ENCODE results near the gene LPP. TPM values are rescaled to one million over a fixed set of nuclear protein-coding genes. Genes with fewer than 3 reads are reported as not detected.

LPP gene
- total RNA-seq, 2 donors from 2014 or later = 46.6 to 92.4 TPM

DNA sequence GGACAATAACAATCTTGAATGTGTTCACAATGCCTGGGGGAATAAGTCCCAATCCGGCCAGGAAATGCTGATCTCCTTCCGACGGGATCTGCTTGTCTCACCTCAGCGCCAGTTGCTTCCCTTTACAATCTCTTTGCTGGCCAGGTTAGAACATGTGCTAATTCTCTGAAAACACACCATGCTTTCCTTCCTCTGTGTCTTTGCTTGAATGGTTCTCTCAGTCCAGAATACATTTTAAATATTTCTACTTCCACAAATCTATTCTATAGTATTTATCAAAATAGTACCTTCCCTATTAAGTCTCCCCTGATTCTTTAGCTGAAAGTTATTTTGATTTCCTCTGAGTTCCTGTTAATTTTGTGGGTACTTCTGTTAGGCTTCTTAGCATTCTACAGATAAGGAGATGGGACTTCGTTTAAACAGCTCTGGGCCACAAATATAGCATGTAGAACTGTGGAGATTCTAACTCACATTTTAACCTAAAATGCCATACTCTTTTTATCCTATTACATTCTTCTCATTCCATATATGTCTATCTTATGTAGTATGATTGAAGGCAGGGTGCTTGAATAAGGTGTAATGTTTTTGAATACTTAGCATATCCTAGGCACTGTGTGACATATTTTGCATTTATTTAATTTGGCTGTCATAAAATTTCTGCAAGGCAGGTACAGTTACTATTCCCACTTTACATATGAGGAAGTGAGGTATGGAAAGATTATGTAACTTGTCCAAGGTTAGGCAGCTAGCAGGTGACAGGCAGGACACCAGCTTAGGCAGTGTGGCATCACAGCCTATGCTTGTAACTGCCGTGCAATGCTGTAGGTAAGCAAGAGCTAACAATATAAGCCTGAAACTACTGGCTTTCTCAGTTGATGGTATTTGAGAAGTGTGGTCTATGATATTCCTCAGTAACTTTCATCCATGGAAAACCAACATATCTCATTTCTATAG, 299.8 kb downstream of the LPP start:
- H3K9me3 Mint-ChIP-seq = no peaks in the 10 kb centered on the region
- H3K27me3 Mint-ChIP-seq = no peaks in the 10 kb centered on the region
- H3K27ac Mint-ChIP-seq = no peak overlapping the region
- ATAC-seq (replicated peaks) = no peak
- no peaks in the 10 kb centered on the region for H3K4me1 Mint-ChIP-seq
- no peak overlapping the region for H3K4me3 Mint-ChIP-seq
- H3K36me3 Mint-ChIP-seq (ENCODE audit: low read depth) = no peaks in the 10 kb centered on the region

DNA sequence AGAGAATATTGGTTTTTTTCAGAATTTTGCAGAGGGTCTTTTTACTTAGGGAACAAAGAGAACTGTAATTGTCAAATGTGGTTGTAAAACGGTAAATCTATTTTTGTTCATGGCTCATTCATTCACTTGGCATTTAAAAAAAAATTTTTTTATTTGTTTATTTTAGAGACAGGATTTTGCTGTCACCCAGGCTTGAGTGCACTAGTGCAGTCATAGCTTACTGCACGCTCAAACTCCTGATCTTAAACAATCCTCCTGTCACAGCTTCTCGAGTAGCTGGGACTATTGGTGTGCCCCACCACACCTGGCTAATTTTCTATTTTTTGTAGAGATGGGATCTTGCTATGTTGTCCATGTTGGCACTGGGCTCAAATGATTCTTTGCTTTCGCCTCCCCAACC, 301.8 kb downstream of the LPP start:
- no peaks in the 10 kb centered on the region for H3K9me3 Mint-ChIP-seq
- H3K36me3 Mint-ChIP-seq (ENCODE audit: low read depth) = no peaks in the 10 kb centered on the region
- H3K4me1 Mint-ChIP-seq = no peaks in the 10 kb centered on the region
- H3K27me3 Mint-ChIP-seq = no peaks in the 10 kb centered on the region
- no peak overlapping the region for H3K4me3 Mint-ChIP-seq
- ATAC-seq (replicated peaks) = no peak
- no peak overlapping the region for H3K27ac Mint-ChIP-seq

DNA sequence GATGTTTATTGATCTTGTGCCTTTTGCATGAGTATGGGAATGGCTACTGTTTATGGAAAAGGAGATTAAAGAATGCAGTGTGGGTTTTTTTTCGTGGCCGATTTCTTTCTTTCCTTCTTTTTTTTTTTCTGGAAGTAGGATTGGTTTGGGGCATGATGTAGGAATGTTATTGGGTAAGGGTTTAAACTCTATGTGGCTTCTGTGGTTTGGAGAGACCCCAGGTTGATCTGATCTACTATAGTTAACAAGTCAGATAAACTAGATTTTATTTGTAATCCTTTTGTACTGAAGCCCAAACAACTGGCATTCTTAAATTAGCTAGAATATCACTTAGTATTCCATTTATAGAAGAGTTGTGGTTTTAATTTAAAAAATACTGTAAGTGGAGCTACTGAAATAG, 304.8 kb downstream of the LPP start:
- ATAC-seq (replicated peaks) = no peak
- Mint-ChIP-seq H3K9me3 (no peaks in the 10 kb centered on the region), H3K27me3 (no peaks in the 10 kb centered on the region), H3K27ac (no peak overlapping the region), H3K36me3 (ENCODE audit: low read depth) (no peaks in the 10 kb centered on the region), H3K4me3 (no peak overlapping the region), H3K4me1 (no peaks in the 10 kb centered on the region)

DNA sequence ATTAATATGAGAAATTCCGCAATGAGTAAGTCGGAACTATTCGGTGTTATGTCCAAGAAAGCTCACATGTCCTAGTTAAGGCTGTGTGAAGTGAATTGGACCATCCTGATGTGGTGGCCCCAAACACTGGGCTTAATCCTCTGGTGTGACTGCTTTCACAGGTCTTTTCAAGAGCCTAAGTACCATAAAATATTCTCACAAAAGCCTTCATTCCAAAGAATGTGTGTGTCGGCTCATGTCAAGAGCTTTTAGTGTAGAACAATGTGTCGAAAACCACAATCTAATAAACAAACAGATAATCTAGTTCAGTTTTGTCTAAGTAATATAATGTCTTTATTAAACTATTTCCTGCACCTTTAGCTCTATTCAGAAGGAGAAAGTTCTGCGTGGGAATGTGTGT, 311.4 kb downstream of the LPP start:
- Mint-ChIP-seq H3K27ac (no peak overlapping the region), H3K9me3 (no peaks in the 10 kb centered on the region), H3K4me1 (no peaks in the 10 kb centered on the region), H3K36me3 (ENCODE audit: low read depth) (no peaks in the 10 kb centered on the region), H3K27me3 (no peaks in the 10 kb centered on the region), H3K4me3 (no peak overlapping the region)
- no peak for ATAC-seq (replicated peaks)

DNA sequence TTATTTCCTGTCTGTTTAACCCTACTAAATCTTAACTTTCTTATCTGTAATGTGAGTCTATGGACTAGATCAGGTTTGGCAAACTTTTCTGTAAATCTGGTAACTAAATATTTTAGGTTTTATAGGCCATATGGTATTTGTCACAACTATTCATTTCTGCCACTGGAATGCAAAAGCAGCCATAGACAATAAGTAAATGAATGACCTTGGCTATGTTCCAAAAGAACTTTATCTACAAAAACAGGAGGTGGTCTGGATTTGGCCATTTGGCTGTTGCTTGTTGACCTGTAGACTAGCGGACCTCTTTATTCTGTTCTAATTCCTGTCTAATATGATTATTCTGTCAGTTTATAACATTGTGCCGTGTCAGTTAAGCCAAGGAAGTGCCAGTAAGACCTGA, 314.2 kb downstream of the LPP start:
- Mint-ChIP-seq H3K27ac (no peak overlapping the region), H3K36me3 (ENCODE audit: low read depth) (no peaks in the 10 kb centered on the region), H3K9me3 (no peaks in the 10 kb centered on the region), H3K27me3 (no peaks in the 10 kb centered on the region), H3K4me1 (no peaks in the 10 kb centered on the region), H3K4me3 (no peak overlapping the region)
- ATAC-seq (replicated peaks) = no peak

DNA sequence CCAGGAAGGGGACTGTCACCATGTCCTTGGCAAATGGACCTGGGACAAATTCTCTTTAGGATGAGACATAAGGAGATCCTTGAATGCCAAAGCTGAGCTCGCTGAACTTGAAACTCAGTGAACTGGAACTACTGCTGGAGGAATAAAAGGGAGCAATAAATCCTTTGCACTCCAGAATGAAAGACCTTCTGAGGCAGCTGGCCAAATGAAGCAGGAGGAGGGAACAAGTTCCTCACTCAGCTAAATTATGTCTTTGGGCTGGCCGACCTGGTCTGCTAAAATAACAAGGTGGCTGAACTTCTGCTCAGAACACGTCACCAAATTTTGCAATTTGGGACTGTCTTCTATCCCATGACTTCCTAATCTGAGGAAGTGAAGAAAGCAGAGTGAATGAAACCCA, 314.7 kb downstream of the LPP start:
- Mint-ChIP-seq H3K4me3 (no peak overlapping the region), H3K27ac (no peak overlapping the region), H3K27me3 (no peaks in the 10 kb centered on the region), H3K4me1 (no peaks in the 10 kb centered on the region), H3K36me3 (ENCODE audit: low read depth) (no peaks in the 10 kb centered on the region), H3K9me3 (no peaks in the 10 kb centered on the region)
- no peak for ATAC-seq (replicated peaks)

DNA sequence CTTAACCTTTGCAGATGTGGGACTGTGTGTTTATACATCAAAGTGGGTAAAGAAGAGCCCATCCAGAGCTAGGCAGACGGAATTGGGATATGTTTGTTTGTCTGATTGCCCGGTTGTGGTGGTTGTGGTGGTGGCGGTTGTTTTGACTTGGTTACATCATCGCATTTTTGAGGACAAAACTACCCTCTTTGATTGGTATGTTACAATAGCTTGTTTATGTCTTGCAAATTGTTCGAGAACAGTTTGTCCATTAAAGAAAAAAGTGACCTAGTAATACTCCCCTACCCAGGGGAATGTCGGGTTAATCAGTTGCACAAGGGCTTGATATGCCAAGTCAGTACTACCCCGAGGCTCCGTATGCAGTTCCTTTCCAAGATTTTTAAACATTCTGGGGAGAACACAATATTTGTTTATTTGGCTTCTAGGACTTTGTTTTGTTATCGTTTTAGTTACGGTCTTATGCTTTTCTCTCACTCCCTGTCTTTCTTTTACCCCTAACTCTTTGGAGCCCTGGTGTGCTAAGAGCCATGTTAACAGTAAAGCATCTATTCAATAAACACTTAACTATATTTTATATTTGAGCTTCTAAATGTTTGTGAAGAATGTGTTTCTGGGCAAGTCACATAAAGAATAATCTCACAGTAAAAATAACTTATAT, 315.4 kb downstream of the LPP start:
- H3K4me3 Mint-ChIP-seq = no peak overlapping the region
- ATAC-seq (replicated peaks) = no peak
- no peaks in the 10 kb centered on the region for H3K9me3 Mint-ChIP-seq
- no peaks in the 10 kb centered on the region for H3K27me3 Mint-ChIP-seq
- H3K36me3 Mint-ChIP-seq (ENCODE audit: low read depth) = no peaks in the 10 kb centered on the region
- no peaks in the 10 kb centered on the region for H3K4me1 Mint-ChIP-seq
- no peak overlapping the region for H3K27ac Mint-ChIP-seq

DNA sequence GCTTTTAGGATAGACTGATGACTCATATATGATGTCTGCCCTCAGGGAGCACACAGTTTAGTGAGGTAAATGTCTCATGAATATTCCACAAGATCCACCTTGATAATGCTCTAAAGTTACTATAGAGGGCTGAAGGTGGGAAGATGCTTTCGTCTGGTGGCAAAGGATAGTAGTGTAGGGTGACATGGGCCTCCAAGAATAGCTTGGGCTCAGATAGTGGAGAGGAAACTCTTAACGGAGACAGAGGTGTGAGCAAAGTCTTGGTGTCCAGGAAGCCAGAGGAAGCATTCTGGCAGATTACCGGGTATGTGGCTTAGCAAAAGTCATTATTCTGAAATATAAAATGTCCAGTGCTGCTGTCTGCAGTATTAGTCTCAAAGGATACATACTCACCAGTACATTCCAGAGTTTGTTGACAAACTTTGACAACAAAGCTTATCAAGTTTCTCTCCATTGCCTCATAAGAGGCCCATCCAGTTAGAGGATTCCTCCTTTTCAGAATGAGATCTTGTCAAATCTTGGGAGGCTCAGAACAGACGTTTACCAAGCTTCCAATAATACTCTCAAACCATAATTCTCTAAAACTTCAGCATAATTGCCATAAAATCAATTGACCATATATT, 316.7 kb downstream of the LPP start:
- no peaks in the 10 kb centered on the region for H3K4me1 Mint-ChIP-seq
- no peak overlapping the region for H3K4me3 Mint-ChIP-seq
- H3K27me3 Mint-ChIP-seq = no peaks in the 10 kb centered on the region
- H3K36me3 Mint-ChIP-seq (ENCODE audit: low read depth) = no peaks in the 10 kb centered on the region
- H3K27ac Mint-ChIP-seq = no peak overlapping the region
- ATAC-seq (replicated peaks) = no peak
- H3K9me3 Mint-ChIP-seq = no peaks in the 10 kb centered on the region

DNA sequence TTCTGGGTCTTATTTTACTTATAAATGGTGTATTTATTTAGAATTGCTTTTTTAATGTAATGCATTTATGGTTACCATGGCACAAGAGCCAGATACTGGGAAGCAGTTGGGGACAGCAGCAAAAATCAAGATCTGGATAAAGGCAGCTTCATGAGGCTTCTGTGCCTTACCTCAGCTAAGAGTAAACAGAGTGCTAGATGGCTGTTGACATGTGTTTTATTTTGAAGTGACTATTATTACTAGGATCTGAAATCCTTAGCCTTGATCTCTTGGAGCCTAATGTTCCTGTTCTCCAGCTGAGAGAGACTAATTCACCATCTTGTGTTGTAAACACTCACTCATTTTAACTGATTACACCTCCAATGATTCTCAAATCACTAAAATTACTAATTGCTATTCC, 317.8 kb downstream of the LPP start:
- Mint-ChIP-seq H3K27ac (no peak overlapping the region), H3K4me1 (no peaks in the 10 kb centered on the region), H3K4me3 (no peak overlapping the region), H3K9me3 (no peaks in the 10 kb centered on the region), H3K36me3 (ENCODE audit: low read depth) (no peaks in the 10 kb centered on the region), H3K27me3 (no peaks in the 10 kb centered on the region)
- ATAC-seq (replicated peaks) = no peak

DNA sequence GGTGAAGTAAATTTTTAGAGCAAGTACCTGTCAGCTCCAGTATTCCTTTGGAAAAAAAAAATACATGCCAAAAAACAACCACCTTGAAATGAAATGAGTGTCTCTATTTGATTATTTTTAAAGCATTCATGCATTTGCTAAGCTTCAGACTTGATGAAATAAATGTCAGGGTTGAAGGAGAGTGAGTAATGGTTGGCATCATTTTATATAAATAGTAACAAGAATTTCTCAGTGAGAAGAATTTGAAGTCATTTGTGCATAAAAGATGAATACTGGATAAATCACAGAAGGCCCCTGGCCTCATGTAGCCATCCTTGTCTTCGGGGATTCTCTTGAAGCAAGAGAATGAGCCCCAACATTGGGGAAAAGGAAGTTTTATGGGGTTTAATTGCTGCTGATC, 318.4 kb downstream of the LPP start:
- no peaks in the 10 kb centered on the region for H3K36me3 Mint-ChIP-seq (ENCODE audit: low read depth)
- H3K4me3 Mint-ChIP-seq = no peak overlapping the region
- no peak overlapping the region for H3K27ac Mint-ChIP-seq
- no peak for ATAC-seq (replicated peaks)
- H3K4me1 Mint-ChIP-seq = no peaks in the 10 kb centered on the region
- H3K9me3 Mint-ChIP-seq = no peaks in the 10 kb centered on the region
- no peaks in the 10 kb centered on the region for H3K27me3 Mint-ChIP-seq

DNA sequence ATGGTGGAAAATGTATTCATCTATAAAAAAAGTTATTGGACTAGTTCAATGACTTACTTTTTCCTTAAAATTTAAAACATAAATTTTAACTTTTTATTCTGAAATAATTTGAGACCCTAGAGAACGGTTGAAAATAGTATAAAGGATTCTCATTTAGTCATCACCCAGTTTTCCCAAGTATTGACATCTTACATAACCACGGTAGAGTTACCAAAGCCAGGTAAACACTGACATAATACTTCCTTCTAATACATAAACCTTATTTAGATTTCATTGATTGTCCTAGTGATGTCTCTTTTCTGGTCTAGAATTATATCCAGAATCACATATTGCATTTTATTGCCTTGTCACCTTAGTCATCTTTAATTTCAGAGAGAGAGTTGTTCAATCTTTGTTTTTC, 319.1 kb downstream of the LPP start:
- H3K4me3 Mint-ChIP-seq = no peak overlapping the region
- H3K9me3 Mint-ChIP-seq = no peaks in the 10 kb centered on the region
- ATAC-seq (replicated peaks) = no peak

DNA sequence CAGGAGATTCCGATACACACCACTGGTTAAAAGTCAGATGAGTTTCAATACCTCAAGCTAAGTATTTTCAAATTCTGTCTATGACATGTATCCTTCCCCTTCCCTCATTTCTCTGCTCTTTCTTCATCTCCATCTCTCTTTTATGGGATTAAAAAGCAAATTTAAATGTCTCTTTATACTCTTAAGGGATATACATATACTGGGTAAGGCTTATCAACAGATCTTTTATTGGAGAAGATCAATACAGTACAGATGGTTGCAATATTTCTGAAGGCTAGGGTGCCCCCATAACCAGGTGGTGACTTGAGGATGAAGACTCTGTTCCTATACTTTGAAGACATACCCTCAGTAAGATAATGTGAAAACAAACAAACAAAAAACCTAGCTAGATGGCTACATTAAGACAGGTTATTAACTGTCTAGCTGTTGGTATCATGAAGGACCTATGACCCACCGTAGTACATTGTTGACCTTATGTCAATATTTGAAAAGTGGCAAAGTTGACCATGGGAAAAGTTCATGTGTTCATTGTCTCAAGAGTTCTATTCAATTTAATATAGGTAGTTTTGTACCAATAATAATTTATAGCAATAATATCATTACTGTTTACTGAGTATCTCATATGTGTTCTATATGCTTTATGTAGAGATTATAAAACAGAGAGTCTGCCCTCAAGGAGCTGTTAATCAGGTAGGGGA, 319.8 kb downstream of the LPP start:
- Mint-ChIP-seq H3K27ac (no peak overlapping the region), H3K27me3 (no peaks in the 10 kb centered on the region), H3K4me3 (no peak overlapping the region), H3K36me3 (ENCODE audit: low read depth) (no peaks in the 10 kb centered on the region), H3K4me1 (peaks cover 4% of the 10 kb centered on the region), H3K9me3 (no peaks in the 10 kb centered on the region)
- ATAC-seq (replicated peaks) = no peak

More for the DNA sequence above, 319.1 kb downstream of the LPP start:
- H3K36me3 Mint-ChIP-seq (ENCODE audit: low read depth) = no peaks in the 10 kb centered on the region
- H3K27me3 Mint-ChIP-seq = no peaks in the 10 kb centered on the region
- peaks cover 3% of the 10 kb centered on the region for H3K4me1 Mint-ChIP-seq
- H3K27ac Mint-ChIP-seq = no peak overlapping the region

DNA sequence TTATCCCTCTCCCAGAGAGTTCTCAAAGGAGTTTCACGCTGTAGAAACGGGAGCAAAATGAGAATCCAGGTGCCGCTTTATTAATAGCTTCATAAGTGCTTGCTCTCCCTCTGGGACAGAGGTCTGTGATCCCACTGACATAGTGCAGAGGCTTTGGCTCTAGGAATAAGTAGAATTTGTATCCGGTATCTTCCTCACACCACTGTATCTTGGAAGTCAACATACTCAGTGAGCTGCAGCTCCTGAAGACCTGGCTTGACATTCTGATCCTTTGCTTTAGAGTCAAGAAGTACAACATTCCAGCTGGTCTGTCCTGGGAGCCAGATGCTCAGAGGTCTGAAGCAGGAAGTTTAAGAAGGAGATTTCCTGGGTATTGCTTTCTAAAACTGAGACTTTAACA, 323.0 kb downstream of the LPP start:
- Mint-ChIP-seq H3K27ac (no peak overlapping the region), H3K4me3 (no peak overlapping the region), H3K9me3 (peaks cover 3% of the 10 kb centered on the region), H3K4me1 (peaks cover 6% of the 10 kb centered on the region), H3K27me3 (no peaks in the 10 kb centered on the region), H3K36me3 (ENCODE audit: low read depth) (no peaks in the 10 kb centered on the region)
- ATAC-seq (replicated peaks) = no peak

DNA sequence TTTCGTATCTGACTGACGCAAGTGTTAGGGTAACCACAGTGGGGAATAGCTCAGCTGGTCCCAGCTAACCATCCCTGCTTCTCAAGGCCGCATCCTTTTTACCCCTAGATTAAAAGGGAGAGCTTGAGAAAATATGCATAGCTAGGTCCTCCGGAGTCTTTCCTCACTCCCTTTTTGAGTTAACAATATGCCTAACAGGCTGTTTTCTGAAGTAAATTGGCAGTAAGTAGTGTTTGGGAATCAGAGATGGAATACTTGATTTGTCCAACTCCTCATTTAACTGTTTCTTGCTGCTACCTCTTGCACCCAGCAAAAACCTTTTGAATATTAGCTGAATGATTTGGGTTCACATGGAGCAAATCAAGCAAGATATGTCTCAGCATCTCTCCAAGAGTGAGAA, 326.1 kb downstream of the LPP start:
- Mint-ChIP-seq H3K9me3 (peaks cover 6% of the 10 kb centered on the region), H3K27ac (no peak overlapping the region), H3K36me3 (ENCODE audit: low read depth) (peaks cover 10% of the 10 kb centered on the region), H3K4me3 (no peak overlapping the region), H3K27me3 (no peaks in the 10 kb centered on the region), H3K4me1 (peaks cover 9% of the 10 kb centered on the region)
- no peak for ATAC-seq (replicated peaks)

All from activated T-helper 17 cell treated with anti-CD3 and anti-CD28 coated beads, Interleukin-2, amount 50 U/mL, for 72 hours (primary cell).